Left ventricle myocardium superior (tissue), 1 donor: ENCODE data around the gene ESYT2. TPM values are rescaled to one million over a fixed set of nuclear protein-coding genes. Genes with fewer than 3 reads are reported as not detected.

Source experiments
- ATAC-seq: fragments of 200-7000 bp; cut with Tn5 transposase; one replicate; pipeline ENCODE4 v1.9.1; 2020; ENCODE audit warnings: mild to moderate bottlenecking, moderate library complexity
- DNase-seq: peaks from one replicate; pipeline ENCODE4 v3.0.0-alpha.2; 2020
- intact Hi-C: fragments of 100-400 bp; cut with micrococcal nuclease; formaldehyde crosslinking; loops from one replicate; pipeline ENCODE4 v1.11.0; 2022
- total RNA-seq: library from RNA; stranded (reverse); fragmentation: NEBNext Ultra II Directional; extraction: Animal tissue kit (Norgen Biotek cat#: 25700); gene quantifications from one replicate; pipeline ENCODE4 v1.2.1, GENCODE V29; 2021
- donor health status: DM: no; HTN: yes; CAD: no; lungs with severe emphysema.

Gene ESYT2
- total RNA-seq, 1 donor from 2014 or later = 44.3 TPM

- intact Hi-C loops = no loop called here
- DNase-seq (no peak), ATAC-seq (peak; percentile 52)
These were observed 17.8 kb downstream of the ESYT2 start for GRCh38 chr7:158811461-158811860.

GRCh38 chr7:158810846-158811245, 18.5 kb downstream of the ESYT2 start:
- DNase-seq (no peak), ATAC-seq (no peak)
- intact Hi-C loops = no loop called here

- intact Hi-C loops = no loop called here
- ATAC-seq (no peak), DNase-seq (no peak)
These were observed 19.7 kb downstream of the ESYT2 start for GRCh38 chr7:158809596-158809995.

GRCh38 chr7:158808126-158808525, 21.2 kb downstream of the ESYT2 start:
- intact Hi-C loops = no loop called here
- DNase-seq (no peak), ATAC-seq (no peak)

GRCh38 chr7:158805937-158806336, 23.4 kb downstream of the ESYT2 start:
- ATAC-seq = no peak
- intact Hi-C loops = no loop called here
- no peak for DNase-seq

- ATAC-seq (no peak), DNase-seq (no peak)
- intact Hi-C loops = no loop called here
These were observed 23.9 kb downstream of the ESYT2 start for GRCh38 chr7:158805414-158805813.

- intact Hi-C loops = no loop called here
- no peak for ATAC-seq
- DNase-seq = no peak
These were observed 25.0 kb downstream of the ESYT2 start for GRCh38 chr7:158804335-158804734.

- intact Hi-C loops = no loop called here
- DNase-seq (no peak), ATAC-seq (no peak)
These were observed 25.8 kb downstream of the ESYT2 start for GRCh38 chr7:158803367-158803969.

- peak; percentile 36 for ATAC-seq
- intact Hi-C loops = no loop called here
- DNase-seq = no peak
These were observed 26.6 kb downstream of the ESYT2 start for GRCh38 chr7:158802535-158803366.

- DNase-seq (no peak), ATAC-seq (no peak)
- intact Hi-C loops = no loop called here
These were observed 30.6 kb downstream of the ESYT2 start for GRCh38 chr7:158798741-158799140.

GRCh38 chr7:158796667-158797066, 32.6 kb downstream of the ESYT2 start:
- no peak for DNase-seq
- intact Hi-C loops = no loop called here
- ATAC-seq = no peak

GRCh38 chr7:158795272-158795671, 34.0 kb downstream of the ESYT2 start:
- ATAC-seq (no peak), DNase-seq (no peak)
- intact Hi-C loops = no loop called here

GRCh38 chr7:158791107-158791506, 38.2 kb downstream of the ESYT2 start:
- DNase-seq = no peak
- ATAC-seq = no peak
- intact Hi-C loops = no loop called here

GRCh38 chr7:158789842-158790241, 39.5 kb downstream of the ESYT2 start:
- intact Hi-C loops = loop anchor here (5.0 kb wide), 1 partner anchor 32 kb away; no protein-coding TSS in a partner anchor
- no peak for ATAC-seq
- DNase-seq = no peak

- DNase-seq = no peak
- ATAC-seq = no peak
- intact Hi-C loops = loop anchor here (5.0 kb wide), 1 partner anchor 35 kb away; no protein-coding TSS in a partner anchor
These were observed 42.4 kb downstream of the ESYT2 start for GRCh38 chr7:158786898-158787297.

- ATAC-seq = peak; percentile 6
- no peak for DNase-seq
- intact Hi-C loops = no loop called here
These were observed 45.0 kb downstream of the ESYT2 start for GRCh38 chr7:158784270-158784669.

- DNase-seq = no peak
- ATAC-seq = peak; percentile 5
- intact Hi-C loops = no loop called here
These were observed 45.7 kb downstream of the ESYT2 start for GRCh38 chr7:158783595-158783994.

GRCh38 chr7:158782761-158783401, 46.4 kb downstream of the ESYT2 start:
- intact Hi-C loops = no loop called here
- peak; percentile 77 for DNase-seq
- peak; percentile 95 for ATAC-seq

- intact Hi-C loops = no loop called here
- ATAC-seq = no peak
- DNase-seq = no peak
These were observed 47.2 kb downstream of the ESYT2 start for GRCh38 chr7:158781974-158782664.
